Stimulated activated CD8-positive, alpha-beta memory T cell treated with anti-CD3 and anti-CD28 coated beads, Interleukin-4, amount 100 ng/mL, for 1 hour (primary cell): ENCODE results near the gene PPP4R2.
"Not testable (repeated sequence)": the region's sequence is repeated elsewhere in the genome, so short reads cannot be mapped to it uniquely, and the experiment has no call there.

Source experiments
- DNase-seq, 2 donors: peaks; one replicate each; pipeline ENCODE4 v3.0.0-alpha.2; 2020; ENCODE audit warnings: low read depth in 2 of 2, low spot score in 1 of 2

PPP4R2 gene

DNA sequence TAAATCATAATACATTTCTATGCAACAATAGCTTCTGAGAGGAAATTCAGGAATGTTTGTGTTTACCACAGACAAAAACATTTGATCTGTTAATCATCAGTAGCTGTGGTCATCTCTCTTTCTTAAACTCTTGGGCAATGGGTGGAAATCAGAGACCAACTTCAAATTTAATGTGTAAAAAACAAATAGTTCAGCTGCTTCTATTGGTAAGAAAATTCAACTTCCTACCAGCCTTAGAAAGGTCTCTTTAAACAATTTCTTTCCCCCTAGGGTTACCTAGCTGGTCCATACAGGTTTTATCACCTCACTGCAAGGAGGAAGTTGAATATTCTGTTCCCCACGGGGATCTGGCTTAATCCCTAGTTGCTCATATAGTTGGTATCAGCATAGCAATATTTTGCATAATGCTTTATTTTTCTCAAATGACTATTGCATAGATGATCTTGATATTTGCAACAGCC is 20.3 kb upstream of the PPP4R2 start:
- DNase-seq: no peak

DNA sequence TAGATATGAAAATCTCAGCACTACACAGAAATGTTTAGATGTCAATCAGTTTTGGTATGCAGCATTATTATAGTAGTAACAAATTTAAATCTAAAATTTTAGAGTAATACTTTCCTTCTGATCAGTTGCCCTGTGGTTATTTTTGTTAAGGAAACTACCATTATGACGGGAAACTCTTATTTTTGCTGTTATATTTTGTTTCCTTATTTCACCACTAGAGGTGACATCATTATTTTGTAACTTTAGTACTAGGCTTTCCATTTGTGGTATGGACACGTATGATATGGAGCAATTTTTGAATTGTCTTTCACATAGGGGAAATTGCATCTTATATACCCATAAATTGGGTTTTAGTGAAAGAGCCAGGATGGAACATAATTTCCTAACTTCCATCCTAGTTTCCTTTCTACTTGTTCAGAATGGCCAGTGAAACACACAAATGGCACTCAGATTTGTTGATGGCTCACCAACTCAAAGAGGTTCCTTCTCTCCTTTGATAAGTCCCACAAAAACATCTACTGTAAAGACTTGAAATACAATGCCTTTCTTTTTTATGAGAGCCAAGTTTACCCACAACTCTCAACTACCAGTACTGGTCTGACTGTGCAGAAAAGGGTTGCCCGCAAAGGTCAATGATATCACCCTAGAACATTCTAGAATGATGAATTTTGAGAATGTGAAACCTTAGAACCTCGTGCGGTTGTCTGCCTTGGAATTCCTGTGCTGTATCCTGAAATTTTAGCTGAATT is 19.4 kb upstream of the PPP4R2 start:
- no peak for DNase-seq

DNA sequence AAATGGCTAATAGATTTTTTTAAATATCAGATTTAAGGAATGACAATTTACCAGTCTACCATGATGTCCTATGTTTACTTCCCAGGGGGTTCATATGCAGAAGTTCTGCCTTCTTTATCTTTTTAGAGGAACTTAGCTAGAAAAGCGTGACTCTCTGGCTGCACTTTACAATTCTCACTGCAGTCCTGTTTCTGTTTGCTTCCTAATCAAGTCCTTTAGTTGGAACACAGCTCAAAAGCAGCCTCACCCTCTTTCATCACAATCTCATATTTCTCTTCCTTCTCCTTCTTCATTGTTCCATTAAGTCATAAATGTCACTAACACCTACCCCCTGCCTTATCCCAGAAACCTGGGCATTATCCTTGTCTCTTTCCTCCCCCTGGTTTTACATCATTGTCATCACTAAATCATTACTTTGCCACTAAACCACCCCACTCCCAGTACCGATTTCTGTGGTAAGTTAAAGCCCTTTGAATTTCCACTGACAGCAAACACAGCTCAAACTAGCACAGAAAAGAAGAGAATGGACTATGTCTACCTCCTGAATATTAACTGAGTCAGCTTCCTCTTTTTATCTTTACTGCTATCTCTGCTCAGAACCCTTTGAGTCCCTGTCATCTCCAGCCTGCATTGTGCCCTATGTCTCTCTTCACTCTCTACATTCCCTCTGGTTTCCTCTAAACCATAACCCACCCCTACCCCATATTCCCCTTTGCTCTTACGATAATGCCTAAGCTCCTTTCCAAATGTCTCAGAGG is 13.8 kb upstream of the PPP4R2 start:
- no peak for DNase-seq

DNA sequence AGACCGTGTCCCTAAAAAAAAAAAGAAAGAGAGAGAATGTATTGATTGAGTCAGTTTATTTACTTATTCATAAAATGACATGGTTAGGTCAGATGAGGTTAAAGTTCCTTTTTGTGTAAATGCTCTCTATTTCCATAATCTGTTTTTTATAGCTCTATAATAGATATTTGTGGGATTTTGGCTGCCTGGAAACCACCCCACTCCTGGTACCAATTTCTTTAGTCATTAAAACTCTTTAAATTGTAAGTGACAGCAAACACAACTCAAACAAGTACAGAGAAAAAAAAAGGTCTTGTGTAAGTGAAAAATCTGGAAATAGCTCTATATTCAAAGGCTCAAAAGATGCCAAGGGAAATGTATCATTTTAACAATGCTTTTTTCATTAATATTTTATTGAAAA is 11.0 kb upstream of the PPP4R2 start:
- DNase-seq: no peak

DNA sequence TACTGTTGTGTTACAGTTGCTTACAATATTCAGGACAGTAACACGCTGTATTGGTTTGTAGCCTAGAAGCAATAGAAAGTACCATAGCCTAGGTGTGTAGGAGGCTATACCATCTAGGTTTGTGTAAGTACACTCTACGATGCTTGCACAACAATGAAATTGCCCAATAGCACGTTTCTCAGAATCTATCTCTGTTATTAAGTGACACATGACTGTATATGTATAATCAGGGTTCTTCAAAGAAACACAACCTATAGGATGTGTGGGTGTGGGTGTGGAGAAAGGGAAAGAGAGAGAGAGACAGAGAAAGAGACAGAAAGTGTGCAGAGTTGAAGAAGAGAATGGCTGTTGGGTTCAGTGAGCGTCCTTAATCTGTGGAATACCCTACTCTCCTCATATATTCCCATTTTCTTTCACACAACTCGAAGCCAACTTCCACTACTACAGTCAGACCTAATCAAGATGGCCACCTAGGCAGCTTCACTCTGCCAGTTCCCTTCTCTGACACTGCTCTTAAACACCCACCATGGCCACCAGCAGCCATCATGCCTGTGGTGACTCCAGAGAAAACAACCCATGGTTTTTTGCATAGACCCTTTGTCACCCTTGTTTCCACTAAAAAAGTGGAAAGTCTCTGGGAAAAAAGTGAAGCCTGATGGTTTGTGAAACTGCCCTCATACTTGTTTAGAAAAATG is 5.8 kb upstream of the PPP4R2 start:
- no peak for DNase-seq

DNA sequence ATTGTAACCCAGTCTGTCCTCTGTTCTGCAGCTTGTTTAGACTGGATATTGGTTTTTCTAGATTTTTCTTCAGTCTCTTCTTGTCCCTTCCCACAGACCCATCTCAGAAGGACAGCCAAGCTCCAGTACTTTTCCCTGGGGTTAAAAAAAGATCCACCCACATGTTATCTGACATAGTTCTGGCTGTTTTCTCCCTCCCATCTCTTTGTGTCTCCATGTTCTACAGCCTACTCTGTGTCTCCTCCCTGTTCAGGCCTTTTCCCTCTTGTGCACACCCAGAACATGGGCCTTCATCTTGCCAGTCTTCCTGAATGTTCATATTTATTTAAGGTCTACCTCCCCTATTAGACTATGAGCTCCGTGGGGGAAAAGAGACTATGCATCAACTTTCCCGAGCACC is 5.1 kb upstream of the PPP4R2 start:
- no peak for DNase-seq

DNA sequence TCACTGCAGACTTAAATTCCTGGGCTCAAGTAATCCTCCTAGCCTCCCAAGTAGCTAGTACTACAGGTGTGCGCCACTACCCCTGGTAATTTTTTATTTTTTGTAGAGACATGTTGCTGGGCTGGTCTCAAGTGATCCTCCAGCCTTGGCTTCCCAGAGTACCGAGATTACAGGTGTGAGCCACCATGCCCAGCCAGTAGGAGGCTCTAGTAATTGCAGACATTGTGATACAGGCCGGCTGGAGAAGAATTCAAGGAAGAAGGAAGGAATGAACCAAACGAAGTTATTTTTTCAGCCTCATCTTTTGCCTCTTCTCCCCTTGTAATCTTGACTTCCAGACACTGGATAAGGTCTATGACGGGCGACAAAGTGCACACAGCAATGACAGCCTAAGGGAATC is 3.2 kb upstream of the PPP4R2 start:
- no peak for DNase-seq

DNA sequence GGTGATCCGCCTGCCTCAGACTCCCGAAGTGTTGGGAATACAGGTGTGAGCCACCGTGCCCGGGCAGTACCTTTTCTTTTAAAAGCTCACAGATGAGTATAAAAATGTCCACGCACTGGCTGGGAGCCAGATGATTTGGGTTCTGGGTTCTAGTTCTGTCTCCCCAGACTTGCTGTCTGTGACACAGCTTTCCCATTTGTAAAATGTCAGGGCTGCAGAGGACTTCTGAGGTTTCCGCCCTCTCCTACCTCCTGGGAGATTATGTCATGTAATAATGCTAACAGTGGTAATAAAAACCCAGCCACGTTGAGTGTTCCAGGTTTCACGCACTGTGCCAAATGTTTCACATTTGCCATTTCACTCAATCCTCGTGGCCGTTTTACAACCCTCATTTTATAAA is 1.3 kb upstream of the PPP4R2 start:
- no peak for DNase-seq

DNA sequence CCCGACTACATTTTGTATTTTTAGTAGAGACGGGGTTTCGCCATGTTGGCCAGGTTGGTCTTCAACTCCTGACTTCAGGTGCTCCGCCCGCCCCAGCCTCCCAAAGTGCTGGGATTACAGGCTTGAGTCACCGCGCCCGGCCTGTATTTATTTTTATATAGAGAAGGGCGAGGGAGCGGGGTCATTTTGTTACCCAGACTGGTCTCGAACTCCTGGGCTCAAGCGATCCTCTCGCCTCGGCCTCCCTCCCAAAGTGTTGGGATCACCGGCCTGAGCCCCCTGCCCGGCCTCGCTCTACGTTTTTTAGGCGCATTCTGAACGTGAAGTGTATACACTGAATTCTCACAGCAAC is 514 bp upstream of the PPP4R2 start:
- DNase-seq: no peak

DNA sequence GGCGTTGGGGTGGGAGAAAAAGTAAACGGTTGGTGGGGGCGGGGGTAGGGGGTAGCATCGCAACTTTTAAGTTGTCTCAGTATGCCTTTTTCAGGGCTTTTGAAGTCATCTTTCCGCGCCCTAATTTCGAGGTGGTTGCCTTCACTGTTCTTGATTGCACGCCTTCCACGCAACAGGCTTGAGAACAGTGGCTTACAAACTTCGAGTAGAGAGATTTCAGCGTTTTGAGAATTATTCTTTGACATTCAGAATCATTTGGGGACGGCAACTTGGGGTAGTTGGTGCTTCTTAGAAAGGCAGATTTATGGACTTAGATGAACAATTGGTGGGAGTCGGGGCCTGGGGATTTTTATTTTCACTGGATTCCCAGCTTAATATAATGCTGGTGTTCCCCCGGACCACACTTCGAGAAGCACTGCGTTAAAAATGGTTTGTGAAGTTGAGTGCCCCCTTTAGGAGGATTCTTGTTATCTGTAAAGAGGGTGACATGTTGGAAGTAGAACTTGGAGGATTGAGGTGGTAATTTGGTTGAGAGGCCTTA is 880 bp downstream of the PPP4R2 start:
- peak in 1 of 2 donors; percentile 1 for DNase-seq

DNA sequence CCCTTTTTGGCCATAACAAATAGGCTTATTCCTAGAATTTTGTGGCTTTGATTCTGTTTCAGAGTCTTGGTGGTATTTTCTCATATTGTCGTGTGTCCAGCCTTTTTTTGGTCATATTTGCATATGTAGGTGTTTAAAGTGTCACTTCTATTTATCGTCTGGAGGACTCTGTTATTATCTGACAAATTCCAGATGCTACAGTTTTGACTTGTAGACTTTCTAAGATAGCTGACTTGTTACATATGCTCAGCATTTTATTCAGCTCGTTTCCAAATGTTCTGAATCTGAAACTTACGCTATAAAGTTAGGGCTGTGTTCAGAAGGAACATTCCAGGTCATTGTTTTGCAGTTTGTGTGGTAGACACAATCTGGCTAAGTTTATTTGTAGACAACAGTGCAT is 1.9 kb downstream of the PPP4R2 start:
- DNase-seq: no peak

DNA sequence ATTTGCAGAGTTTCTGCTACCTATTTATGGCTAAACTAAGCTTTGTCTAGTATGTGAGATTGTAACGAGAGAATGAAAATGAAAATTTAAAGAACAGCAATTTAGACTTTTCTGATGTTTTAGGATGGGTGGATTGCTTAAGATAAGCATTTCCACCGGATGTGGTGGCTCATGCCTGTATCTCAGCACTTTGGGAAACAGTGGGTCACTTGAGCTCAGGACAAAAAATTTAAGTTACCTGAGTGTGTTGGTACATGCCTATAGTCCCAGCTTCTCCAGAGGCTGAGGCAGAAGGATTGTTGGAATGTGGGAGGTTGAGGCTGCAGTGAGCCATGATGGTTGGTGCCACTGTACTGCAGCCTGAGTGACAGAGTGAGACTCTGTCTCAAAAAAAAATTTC is 3.3 kb downstream of the PPP4R2 start:
- DNase-seq: no peak

DNA sequence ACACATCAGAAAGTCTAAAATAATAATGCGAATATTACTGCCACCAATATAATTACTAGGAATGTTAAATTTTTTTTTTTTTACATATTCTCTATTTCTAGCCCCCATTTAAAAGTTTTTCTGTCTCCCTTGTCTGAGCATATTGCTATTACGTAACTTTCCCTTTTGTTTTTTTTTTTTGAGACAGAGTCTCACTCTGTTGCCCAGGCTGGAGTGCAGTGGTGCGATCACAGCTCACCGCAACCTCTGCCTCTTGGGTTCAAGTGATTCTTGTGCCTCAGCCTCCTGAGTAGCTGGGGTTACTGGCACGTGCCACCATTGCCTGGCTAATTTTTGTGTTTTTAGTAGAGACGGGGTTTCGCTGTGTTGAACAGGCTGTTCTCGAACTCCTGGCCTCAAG is 6.4 kb downstream of the PPP4R2 start:
- DNase-seq: not testable (repeated sequence)

DNA sequence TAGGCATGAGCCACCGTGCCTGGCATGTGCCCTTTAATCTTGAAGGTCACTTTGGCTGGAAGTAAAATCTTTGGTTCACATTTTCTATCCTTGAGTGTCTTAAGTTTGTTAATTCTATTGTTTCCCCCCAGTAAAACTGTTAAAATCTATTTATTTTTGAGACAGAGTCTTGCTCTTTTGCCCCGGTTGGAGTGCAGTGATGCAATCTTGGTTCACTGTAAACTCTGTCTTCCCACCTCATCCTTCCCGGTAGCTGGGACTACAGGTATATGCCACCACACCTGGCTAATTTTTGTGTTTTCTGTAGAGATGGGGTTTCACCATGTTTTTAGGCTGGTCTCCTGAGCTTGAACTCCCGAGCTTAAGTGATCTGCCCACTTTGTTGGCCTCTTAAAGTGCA is 7.7 kb downstream of the PPP4R2 start:
- no peak for DNase-seq

DNA sequence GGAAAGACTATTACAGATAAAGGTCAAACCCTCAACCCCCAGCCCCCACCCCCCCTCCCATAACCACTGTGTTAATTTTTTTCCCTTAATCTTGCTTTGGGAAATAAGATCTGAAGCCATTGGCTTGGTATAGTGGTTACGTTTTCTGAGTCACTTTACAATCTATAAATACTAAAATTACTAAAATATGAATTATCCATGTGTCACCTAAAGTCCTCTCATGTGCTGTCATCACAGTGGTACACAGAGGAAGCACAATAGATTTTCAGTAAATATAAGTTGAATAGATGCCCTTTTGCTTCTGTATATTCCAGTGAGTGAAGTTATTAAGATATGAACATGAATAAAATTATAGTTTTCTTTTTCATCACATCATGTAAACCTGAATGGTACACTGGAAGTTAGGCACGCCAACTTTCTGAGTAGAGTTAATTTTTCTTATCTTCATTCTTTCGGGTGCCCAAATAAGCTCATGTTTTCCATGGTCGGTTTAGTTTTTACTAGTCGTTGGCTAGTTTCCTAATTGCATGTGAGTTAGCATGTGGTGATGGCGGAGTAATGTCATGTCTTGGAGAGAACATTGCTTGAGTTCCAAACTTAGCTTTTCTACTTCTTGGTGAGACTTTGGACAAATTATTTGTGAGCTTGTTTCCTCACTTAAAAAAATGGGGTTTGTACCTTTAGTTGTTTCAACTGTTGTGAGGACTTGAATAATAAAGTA is 11.5 kb downstream of the PPP4R2 start:
- DNase-seq: no peak

DNA sequence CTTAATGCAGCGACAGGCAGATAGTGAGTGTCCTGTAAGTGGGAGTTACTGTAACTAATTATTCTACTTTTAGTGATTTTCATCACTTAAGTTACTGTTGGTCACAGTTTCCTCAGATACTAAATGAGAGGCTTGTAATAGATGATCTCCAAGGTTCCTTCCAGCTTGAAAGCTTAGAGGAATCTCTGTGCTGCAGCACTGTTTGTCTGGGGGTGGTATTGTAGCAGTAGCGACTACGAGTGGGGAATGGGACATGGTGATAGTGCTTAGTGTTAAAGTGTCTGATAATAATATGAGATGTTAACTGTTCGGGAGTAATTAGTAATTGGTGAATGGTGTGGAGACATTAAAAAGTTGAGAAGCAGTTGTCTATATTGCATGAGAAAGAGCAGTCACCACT is 12.4 kb downstream of the PPP4R2 start:
- no peak for DNase-seq

DNA sequence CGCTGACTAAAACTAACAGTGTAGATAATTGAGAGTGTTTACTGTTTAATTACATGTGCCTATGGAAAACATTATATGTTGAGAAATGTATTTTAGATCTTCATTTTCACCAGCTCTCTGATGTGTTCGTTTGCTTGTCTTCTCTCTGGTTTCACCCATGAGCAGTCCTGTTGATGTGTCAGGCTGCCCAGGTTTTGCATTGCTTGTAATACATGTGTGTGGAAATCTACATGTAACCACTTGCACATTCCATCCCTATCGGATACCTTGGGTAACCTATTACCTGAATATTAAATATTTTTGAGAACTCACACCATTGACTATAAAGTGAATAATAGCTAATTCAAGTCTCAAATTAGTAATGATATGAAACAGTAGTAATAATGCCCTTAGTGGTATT is 13.1 kb downstream of the PPP4R2 start:
- no peak for DNase-seq

DNA sequence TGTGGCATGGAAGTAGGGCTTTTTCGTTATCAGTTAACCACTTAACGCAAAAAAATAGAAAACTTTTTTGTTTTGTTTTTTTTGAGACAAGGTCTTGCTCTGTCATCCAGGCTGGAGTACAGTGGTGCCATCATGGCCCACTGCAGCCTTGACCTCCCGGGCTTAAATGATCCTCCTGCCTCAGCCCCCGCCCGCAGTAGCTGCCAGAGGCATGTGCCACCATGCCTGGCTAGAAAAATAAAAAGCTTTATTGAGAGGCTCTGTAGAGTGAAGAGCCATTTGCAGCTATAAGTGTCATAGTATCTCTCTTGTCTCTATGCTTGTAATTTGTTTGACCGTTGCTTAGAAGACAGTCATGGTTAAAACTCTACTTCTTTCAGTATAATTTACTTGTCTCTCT is 13.5 kb downstream of the PPP4R2 start:
- no peak for DNase-seq

DNA sequence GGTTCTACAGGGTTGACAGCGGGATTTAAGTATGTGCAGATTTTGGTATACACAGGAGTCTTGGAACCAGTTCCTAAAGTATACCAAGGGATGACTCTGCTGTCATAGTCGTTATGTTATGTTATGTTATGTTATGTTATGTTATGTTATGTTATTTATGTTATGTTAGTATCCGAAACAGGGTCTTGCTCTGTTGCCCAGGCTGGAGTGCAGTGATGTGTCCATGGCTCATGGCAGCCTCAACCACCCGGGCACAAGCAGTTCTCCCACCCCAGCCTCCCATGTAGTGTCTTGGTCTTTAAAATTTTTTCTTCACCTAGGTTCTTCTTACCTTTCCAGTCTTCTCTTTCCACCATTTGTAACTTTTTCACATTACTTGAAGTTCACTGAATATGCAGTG is 21.7 kb downstream of the PPP4R2 start:
- no peak for DNase-seq

DNA sequence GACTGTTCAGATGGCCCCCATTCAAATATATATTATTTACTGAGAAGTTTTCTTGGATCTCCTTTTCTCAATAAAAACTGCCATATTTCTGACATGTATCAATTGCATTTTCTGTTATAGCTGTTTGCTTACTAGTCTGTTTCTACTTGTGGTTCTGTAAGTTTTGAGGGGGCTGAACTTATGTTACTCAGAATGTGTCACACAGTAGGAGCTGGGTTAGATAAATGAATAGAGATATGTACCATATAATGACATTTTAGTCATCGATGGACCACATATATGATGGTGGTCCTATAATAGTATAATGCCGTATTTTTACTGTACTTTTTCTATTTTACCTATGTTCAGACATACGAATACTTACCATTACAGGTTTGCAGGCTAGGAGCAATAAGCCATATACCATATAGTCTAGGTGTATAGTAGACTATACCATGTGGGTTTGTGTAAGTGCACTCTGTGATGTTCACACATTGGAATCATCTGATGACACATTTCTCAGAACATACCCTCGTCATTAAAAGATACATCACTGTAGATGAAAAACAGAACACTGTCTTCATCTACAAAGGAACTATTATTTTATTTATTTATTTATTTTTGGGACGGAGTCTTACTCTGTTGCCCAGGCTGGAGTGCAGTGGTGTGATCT is 22.3 kb downstream of the PPP4R2 start:
- DNase-seq: no peak

DNA sequence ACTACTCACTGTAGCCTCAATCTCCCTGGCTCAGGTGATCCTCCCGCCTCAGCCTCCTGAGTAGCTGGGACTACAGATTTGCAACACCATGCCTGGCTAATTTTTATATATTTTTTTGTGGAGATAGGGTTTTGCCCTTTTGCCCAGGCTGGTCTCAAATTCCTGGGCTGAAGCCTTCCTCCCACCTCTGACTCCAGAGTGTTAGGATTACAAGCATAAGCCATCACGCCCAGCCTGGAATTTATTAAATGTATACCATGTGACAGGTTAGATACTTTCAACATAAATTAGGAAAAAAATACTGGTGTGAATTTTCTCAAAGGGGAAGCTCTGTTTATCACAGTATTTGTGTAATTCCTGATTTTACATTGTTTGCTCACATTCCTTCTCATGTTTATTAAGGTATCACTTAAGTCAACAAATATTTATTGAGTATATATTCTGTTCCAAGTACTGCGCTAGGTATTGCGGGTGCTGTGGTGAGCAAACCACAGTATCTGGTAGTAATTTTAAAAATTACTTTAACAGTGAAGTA is 24.8 kb downstream of the PPP4R2 start:
- no peak for DNase-seq
